Sigmoid colon (tissue), 7 donors: ENCODE measurements around the gene HOXB5. TPM values are rescaled to one million over a fixed set of nuclear protein-coding genes. Genes with fewer than 3 reads are reported as not detected.

ENCODE experiments used
- DNase-seq: peaks from one replicate; pipeline ENCODE4 v3.0.0-alpha.2; 2019
- H3K27ac ChIP-seq, 4 donors: fragments of 200-600 bp; sonication (generic); one replicate each; pipeline ENCODE4 v1.5.1; 2016 to 2019; ENCODE audit warnings: mild to moderate bottlenecking in 1 of 4
- H3K27me3 ChIP-seq, 3 donors: fragments of 200-600 bp; sonication (generic); one replicate each; pipeline ENCODE4 v1.5.1; 2019; ENCODE audit warnings: mild to moderate bottlenecking in 1 of 3
- H3K36me3 ChIP-seq, 4 donors: fragments of 200-600 bp; sonication (generic); one replicate each; pipeline ENCODE4 v1.5.1; 2016 to 2019
- H3K4me1 ChIP-seq, 4 donors: fragments of 200-600 bp; sonication (generic); one replicate each; pipeline ENCODE4 v1.5.1; 2017 to 2019
- H3K4me3 ChIP-seq, 4 donors: fragments of 200-600 bp; sonication (generic); one replicate each; pipeline ENCODE4 v1.5.1; 2017 to 2019; ENCODE audit warnings: mild to moderate bottlenecking in 2 of 4, moderate library complexity in 1 of 4
- H3K9me3 ChIP-seq, 4 donors: fragments of 200-600 bp in 3 of 4; sonication (generic) in 3 of 4; one replicate each; pipeline versions ENCODE4 v1.5.1 to v1.6.1; 2013 to 2019
- CTCF ChIP-seq, 4 experiments: fragments of 450-650 bp in 3 of 4; fragments of 200-600 bp in 1 of 4; IDR thresholded peaks; one replicate each; pipeline ENCODE4 v1.5.1; 2016 to 2019; ENCODE audit warnings: antibody characterized with exemption in 4 of 4, mild to moderate bottlenecking in 3 of 4, moderate library complexity in 2 of 4
- EP300 ChIP-seq, 4 donors: sonication (generic); formaldehyde crosslinking; IDR thresholded peaks; one replicate each; pipeline ENCODE4 v1.6.1; 2017; ENCODE audit warnings: antibody characterized with exemption in 4 of 4
- POLR2A ChIP-seq, 2 donors: fragments of 450-650 bp; IDR thresholded peaks; one replicate each; pipeline ENCODE4 v1.6.1; 2016; ENCODE audit warnings: antibody characterized with exemption in 2 of 2, mild to moderate bottlenecking in 2 of 2, moderate library complexity in 2 of 2
- POLR2AphosphoS5 ChIP-seq, 4 donors: sonication (generic); formaldehyde crosslinking; IDR thresholded peaks; one replicate each; pipeline ENCODE4 v1.6.1; 2017; ENCODE audit warnings: antibody characterized with exemption in 4 of 4
- WGBS, 2 donors: extraction: QIAGEN DNeasy Blood & Tissue Kit; methylation state at CpG; one replicate each; pipeline ENCODE4 v1.1.7; 2013; 5-methylcytosine and 5-hydroxymethylcytosine counted together
- intact Hi-C: fragments of 100-400 bp; cut with DNase I; formaldehyde crosslinking; loops from one replicate; pipeline ENCODE4 v1.15.1; 2023
- polyA plus RNA-seq, 3 donors: library from polyadenylated mRNA; stranded (reverse); fragments of 200-250 nt; gene quantifications; one replicate each; pipeline ENCODE4 v1.2.3, GENCODE V29; 2013
- total RNA-seq, 4 donors: library from RNA; depleted of rRNA; stranded (reverse); fragments of >200 nt; gene quantifications; one replicate each; pipeline ENCODE4 v1.1.0, GENCODE V29; 2016
- donor health status: healthy with polysubstance abuse.
- donor health status: Bipolar disorder and iron deficiency.
- donor health status: healthy.

Gene HOXB5
- total and polyA plus RNA-seq, 7 donors: 1.5 to 13.9 (median 2.5) TPM

GRCh38 chr17:48582750-48583069 is 10.9 kb downstream of the HOXB5 start:
- TF ChIP-seq CTCF (IDR thresholded peaks at IDR 0.05) (no peak), POLR2AphosphoS5 (IDR thresholded peaks at IDR 0.05) (no peak), EP300 (IDR thresholded peaks at IDR 0.05) (no peak), POLR2A (IDR thresholded peaks at IDR 0.05) (no peak)
- peaks cover 0 to 66% (median 46%) of the 10 kb centered on the region in 4 donors for H3K4me1 ChIP-seq
- H3K27ac ChIP-seq: peak overlapping the region; percentile 94 to 99 (median 96)
- no peaks in the 10 kb centered on the region for H3K27me3 ChIP-seq
- intact Hi-C loops: no loop called here
- DNase-seq: no peak
- no peaks in the 10 kb centered on the region for H3K36me3 ChIP-seq
- H3K9me3 ChIP-seq: no peaks in the 10 kb centered on the region
- 42 to 43% methylated on average over 7 of the region's 7 CpGs for WGBS, 2 donors
- H3K4me3 ChIP-seq: peak overlapping the region; percentile 66 to 84 (median 70)

GRCh38 chr17:48579760-48580554 is 13.6 kb downstream of the HOXB5 start:
- Histone ChIP-seq H3K36me3 (no peaks in the 10 kb centered on the region), H3K4me3 (peak overlapping the region; percentile 66 to 84 (median 70)), H3K4me1 (peaks cover 0 to 74% (median 53%) of the 10 kb centered on the region in 4 donors), H3K27ac (peak overlapping the region; percentile 94 to 99 (median 96)), H3K27me3 (no peaks in the 10 kb centered on the region), H3K9me3 (no peaks in the 10 kb centered on the region)
- intact Hi-C loops: no loop called here
- TF ChIP-seq POLR2A (IDR thresholded peaks at IDR 0.05) (peak in 1 of 2 donors; percentile 8), EP300 (IDR thresholded peaks at IDR 0.05) (no peak), POLR2AphosphoS5 (IDR thresholded peaks at IDR 0.05) (peak in 3 of 4 donors; percentile 64 to 75 (median 72))
- WGBS, 2 donors: 8 to 28% methylated on average over 26 of the region's 26 CpGs
- DNase-seq: no peak

GRCh38 chr17:48579471-48579759 is 14.2 kb downstream of the HOXB5 start:
- Histone ChIP-seq H3K4me1 (peaks cover 0 to 74% (median 54%) of the 10 kb centered on the region in 4 donors), H3K36me3 (no peaks in the 10 kb centered on the region), H3K4me3 (peak overlapping the region; percentile 66 to 84 (median 70))

GRCh38 chr17:48578616-48579470 is 14.7 kb downstream of the HOXB5 start:
- TF ChIP-seq POLR2A (IDR thresholded peaks at IDR 0.05): no peak
- no peak for DNase-seq
- Histone ChIP-seq H3K4me3 (peak overlapping the region; percentile 66 to 84 (median 70)), H3K27ac (peak overlapping the region; percentile 94 to 99 (median 96)), H3K27me3 (no peaks in the 10 kb centered on the region), H3K4me1 (peaks cover 0 to 74% (median 54%) of the 10 kb centered on the region in 4 donors), H3K9me3 (no peaks in the 10 kb centered on the region), H3K36me3 (no peaks in the 10 kb centered on the region)
- intact Hi-C loops: no loop called here
- 31 to 44% methylated on average over 43 of the region's 43 CpGs for WGBS, 2 donors

More at GRCh38 chr17:48579471-48579759, 14.2 kb downstream of the HOXB5 start:
- H3K9me3 ChIP-seq: no peaks in the 10 kb centered on the region
- TF ChIP-seq EP300 (IDR thresholded peaks at IDR 0.05) (no peak), POLR2AphosphoS5 (IDR thresholded peaks at IDR 0.05) (no peak), CTCF (IDR thresholded peaks at IDR 0.05) (no peak), POLR2A (IDR thresholded peaks at IDR 0.05) (no peak)
- H3K27ac ChIP-seq: peak overlapping the region in 3 of 4 donors; percentile 95 to 99 (median 97)
- intact Hi-C loops: no loop called here
- no peak for DNase-seq
- H3K27me3 ChIP-seq: no peaks in the 10 kb centered on the region
- WGBS, 2 donors: 38 to 45% methylated on average over 7 of the region's 7 CpGs

- Histone ChIP-seq H3K4me1 (peaks cover 0 to 74% (median 53%) of the 10 kb centered on the region in 4 donors), H3K27ac (peak within 1 kb of the TSS; percentile 94 to 99 (median 96)), H3K27me3 (no peaks in the 10 kb centered on the region), H3K9me3 (no peaks in the 10 kb centered on the region), H3K36me3 (no peaks in the 10 kb centered on the region), H3K4me3 (peak within 1 kb of the TSS; percentile 66 to 84 (median 70))
- no peak for TF ChIP-seq CTCF (IDR thresholded peaks at IDR 0.05)
- TF ChIP-seq EP300 (IDR thresholded peaks at IDR 0.05): no peak
- TF ChIP-seq POLR2A (IDR thresholded peaks at IDR 0.05): peak; percentile 17 to 37
- TF ChIP-seq POLR2AphosphoS5 (IDR thresholded peaks at IDR 0.05): peak; percentile 54 to 83 (median 62)
- WGBS, 2 donors: 2% methylated on average over 58 of the region's 58 CpGs
- peak; percentile 95 for DNase-seq
- intact Hi-C loops: loop anchor here (2.0 kb wide), 1 partner anchor 35 kb away; no protein-coding TSS in a partner anchor
Measured at GRCh38 chr17:48577946-48578615, 15.5 kb downstream of the HOXB5 start, which contains the start of gene HOXB4. HOXB4 (minus strand) TSS chr17:48578350; CDS start chr17:48578319, 31 bp downstream.
